Suprapubic skin (tissue), 4 donors: ENCODE data around the gene PIK3R1. TPM values are rescaled to one million over a fixed set of nuclear protein-coding genes. Genes with fewer than 3 reads are reported as not detected.

ENCODE experiments used
- DNase-seq, 2 donors: peaks; one replicate each; pipeline ENCODE4 v3.0.0-alpha.2; 2019; ENCODE audit warnings: low spot score in 2 of 2
- H3K27ac ChIP-seq: fragments of 200-600 bp; sonication (generic); one replicate; pipeline ENCODE4 v1.5.1; 2019
- H3K27me3 ChIP-seq: fragments of 200-600 bp; sonication (generic); one replicate; pipeline ENCODE4 v1.5.1; 2019
- H3K36me3 ChIP-seq: fragments of 200-600 bp; sonication (generic); one replicate; pipeline ENCODE4 v1.5.1; 2019
- H3K4me1 ChIP-seq: fragments of 200-600 bp; sonication (generic); one replicate; pipeline ENCODE4 v1.5.1; 2019
- H3K4me3 ChIP-seq: fragments of 200-600 bp; sonication (generic); one replicate; pipeline ENCODE4 v1.5.1; 2019; ENCODE audit warnings: mild to moderate bottlenecking
- H3K9me3 ChIP-seq: fragments of 200-600 bp; sonication (generic); one replicate; pipeline ENCODE4 v1.5.1; 2019
- CTCF ChIP-seq, 2 donors: fragments of 200-600 bp in 1 of 2; fragments of 450-650 bp in 1 of 2; sonication (generic) in 1 of 2; IDR thresholded peaks; one replicate each; pipeline ENCODE4 v1.5.1; 2016 to 2019; ENCODE audit warnings: antibody characterized with exemption in 2 of 2, mild to moderate bottlenecking in 1 of 2, moderate library complexity in 1 of 2
- EP300 ChIP-seq: sonication (generic); formaldehyde crosslinking; IDR thresholded peaks from one replicate; pipeline ENCODE4 v1.6.1; 2017; ENCODE audit warnings: antibody characterized with exemption
- POLR2A ChIP-seq, 2 donors: fragments of 450-650 bp; IDR thresholded peaks; one replicate each; pipeline ENCODE4 v1.6.1; 2017; ENCODE audit warnings: antibody characterized with exemption in 2 of 2, mild to moderate bottlenecking in 2 of 2, moderate library complexity in 2 of 2
- POLR2AphosphoS5 ChIP-seq, 3 donors: sonication (generic); formaldehyde crosslinking; IDR thresholded peaks; one replicate each; pipeline ENCODE4 v1.6.1; 2017; ENCODE audit warnings: antibody characterized with exemption in 3 of 3
- WGBS: methylation state at CpG from one replicate; pipeline ENCODE4 v1.1.5; 2018; 5-methylcytosine and 5-hydroxymethylcytosine counted together
- total RNA-seq, 4 donors: library from RNA; depleted of rRNA; stranded (reverse); fragments of >200 nt; gene quantifications; one replicate each; pipeline ENCODE4 v1.1.0, GENCODE V29; 2016

PIK3R1 gene
- total RNA-seq, 4 donors from 2014 or later, result 96.5 to 257 (median 181) TPM

GRCh38 chr5:68255305-68256120 is 40.0 kb downstream of the PIK3R1 start:
- no peak for DNase-seq
- no peaks in the 10 kb centered on the region for H3K27me3 ChIP-seq
- TF ChIP-seq CTCF (IDR thresholded peaks at IDR 0.05) (no peak), POLR2A (IDR thresholded peaks at IDR 0.05) (no peak), POLR2AphosphoS5 (IDR thresholded peaks at IDR 0.05) (no peak), EP300 (no peak)
- peaks cover 98% of the 10 kb centered on the region for H3K4me1 ChIP-seq
- no peak overlapping the region for H3K4me3 ChIP-seq
- WGBS, result 48% methylated on average over 6 of the region's 6 CpGs
- no peak overlapping the region for H3K27ac ChIP-seq
- peaks cover 8% of the 10 kb centered on the region for H3K36me3 ChIP-seq
- no peaks in the 10 kb centered on the region for H3K9me3 ChIP-seq

GRCh38 chr5:68257210-68257609 is 41.7 kb downstream of the PIK3R1 start:
- Histone ChIP-seq H3K9me3 (no peaks in the 10 kb centered on the region), H3K27ac (no peak overlapping the region), H3K4me1 (peaks cover 98% of the 10 kb centered on the region), H3K4me3 (no peak overlapping the region), H3K27me3 (no peaks in the 10 kb centered on the region), H3K36me3 (peaks cover 8% of the 10 kb centered on the region)
- no peak for TF ChIP-seq POLR2A (IDR thresholded peaks at IDR 0.05)
- DNase-seq, result no peak
- 57% methylated on average over 3 of the region's 3 CpGs for WGBS

DNA sequence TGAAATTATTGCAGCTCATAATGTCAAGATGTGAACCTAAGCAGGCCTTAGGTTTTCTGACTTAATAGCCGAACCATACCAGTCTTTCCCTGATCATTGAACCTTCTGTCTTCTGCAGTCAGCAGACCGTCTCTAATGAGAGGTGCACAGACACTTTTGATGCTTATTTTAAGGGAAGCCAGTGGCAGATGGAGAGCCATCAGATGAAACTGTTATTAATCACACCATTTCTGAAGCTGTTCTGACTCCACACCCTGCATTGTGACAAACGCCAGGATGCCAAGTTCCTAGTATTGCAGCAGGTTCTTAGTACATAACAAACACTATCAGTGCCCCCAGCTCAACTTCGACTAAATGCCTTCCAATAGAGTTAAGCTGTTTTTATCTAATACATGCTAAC is 43.0 kb downstream of the PIK3R1 start:
- H3K9me3 ChIP-seq, result no peaks in the 10 kb centered on the region
- TF ChIP-seq EP300, result no peak
- TF ChIP-seq POLR2AphosphoS5 (IDR thresholded peaks at IDR 0.05), result no peak
- TF ChIP-seq CTCF (IDR thresholded peaks at IDR 0.05), result no peak
- TF ChIP-seq POLR2A (IDR thresholded peaks at IDR 0.05), result no peak
- WGBS, result 65% methylated on average over 4 of the region's 4 CpGs
- no peak overlapping the region for H3K4me3 ChIP-seq
- no peak overlapping the region for H3K27ac ChIP-seq
- H3K27me3 ChIP-seq, result no peaks in the 10 kb centered on the region
- peaks cover 8% of the 10 kb centered on the region for H3K36me3 ChIP-seq
- peaks cover 88% of the 10 kb centered on the region for H3K4me1 ChIP-seq
- DNase-seq, result no peak

GRCh38 chr5:68259700-68260099 is 44.1 kb downstream of the PIK3R1 start:
- no peak overlapping the region for H3K27ac ChIP-seq
- H3K36me3 ChIP-seq, result peaks cover 8% of the 10 kb centered on the region
- H3K4me3 ChIP-seq, result no peak overlapping the region
- TF ChIP-seq POLR2AphosphoS5 (IDR thresholded peaks at IDR 0.05), result no peak
- no peak for TF ChIP-seq EP300
- no peak for TF ChIP-seq POLR2A (IDR thresholded peaks at IDR 0.05)
- TF ChIP-seq CTCF (IDR thresholded peaks at IDR 0.05), result no peak
- WGBS, result 78% methylated on average over 2 of the region's 2 CpGs
- H3K9me3 ChIP-seq, result no peaks in the 10 kb centered on the region
- H3K4me1 ChIP-seq, result peaks cover 88% of the 10 kb centered on the region
- no peak for DNase-seq
- H3K27me3 ChIP-seq, result no peaks in the 10 kb centered on the region

- Histone ChIP-seq H3K27me3 (no peaks in the 10 kb centered on the region), H3K4me1 (peaks cover 88% of the 10 kb centered on the region), H3K27ac (no peak overlapping the region), H3K4me3 (no peak overlapping the region), H3K9me3 (no peaks in the 10 kb centered on the region), H3K36me3 (peaks cover 8% of the 10 kb centered on the region)
- no peak for DNase-seq
- WGBS, result 61% methylated on average over 3 of the region's 3 CpGs
- TF ChIP-seq EP300 (no peak), POLR2AphosphoS5 (IDR thresholded peaks at IDR 0.05) (no peak), POLR2A (IDR thresholded peaks at IDR 0.05) (no peak), CTCF (IDR thresholded peaks at IDR 0.05) (no peak)
Observed at GRCh38 chr5:68260467-68260866, 44.9 kb downstream of the PIK3R1 start.
